Endothelial cell of umbilical vein (primary cell): ENCODE data around the gene FAU.

Experiments used
- EZH2 ChIP-seq: IDR thresholded peaks from 2 replicates; pipeline ENCODE4 v1.6.1; 2012; ENCODE audit warnings: borderline replicate concordance, low read depth, mild to moderate bottlenecking, moderate library complexity, low read length, inconsistent platforms; ENCODE audit not compliant: severe bottlenecking
- MYC ChIP-seq: IDR thresholded peaks from one replicate; pipeline ENCODE4 v1.6.1; 2011; ENCODE audit warnings: mild to moderate bottlenecking, low read depth, low read length
- POLR2A ChIP-seq: IDR thresholded peaks from 2 replicates; pipeline ENCODE4 v1.6.1; 2012; ENCODE audit warnings: low read depth, mild to moderate bottlenecking, control low read depth, low read length
- POLR2AphosphoS5 ChIP-seq: IDR thresholded peaks from 2 replicates; pipeline ENCODE4 v1.6.1; 2012; ENCODE audit warnings: low read depth, mild to moderate bottlenecking, control low read depth, low read length, moderate library complexity; ENCODE audit not compliant: insufficient read depth
- TF ChIP-seq, protein P1 (sequence below): IDR thresholded peaks from 2 replicates; pipeline ENCODE4 v1.6.1; 2011; ENCODE audit not compliant: insufficient read depth, insufficient read length
- TF ChIP-seq, protein P2 (sequence below), 2 donors: IDR thresholded peaks; 1 replicate in 1 of 2; 2 replicates in 1 of 2; pipeline ENCODE4 v1.5.1; 2011; ENCODE audit warnings: low read length in 2 of 2, mild to moderate bottlenecking in 2 of 2, moderate library complexity in 2 of 2, control low read depth in 1 of 2, inconsistent platforms in 1 of 2, low read depth in 1 of 2; ENCODE audit not compliant: insufficient read depth in 1 of 2; ENCODE audit errors: extremely low read depth in 1 of 2

DNA sequence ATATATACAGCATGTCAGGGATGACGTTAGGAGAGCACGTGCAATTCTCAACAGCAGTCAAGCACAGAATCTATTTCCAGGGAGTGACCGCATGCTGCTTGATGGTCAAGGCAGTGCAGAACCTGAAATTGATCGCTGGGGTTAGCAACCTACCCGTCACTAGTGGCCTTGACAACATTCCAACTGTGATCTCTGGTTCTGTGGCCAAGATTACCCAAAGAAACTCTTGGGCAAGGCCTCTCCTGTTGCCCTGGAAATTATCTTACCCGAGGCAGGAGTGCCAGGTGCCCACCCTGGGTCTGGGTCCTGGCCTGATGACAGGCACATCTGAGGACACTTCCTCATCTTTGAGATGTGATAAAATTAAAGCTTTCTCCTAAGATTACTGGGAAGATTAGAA lies 8.1 kb downstream of the FAU start:
- TF ChIP-seq POLR2A = no peak
- TF ChIP-seq, protein P1, sequence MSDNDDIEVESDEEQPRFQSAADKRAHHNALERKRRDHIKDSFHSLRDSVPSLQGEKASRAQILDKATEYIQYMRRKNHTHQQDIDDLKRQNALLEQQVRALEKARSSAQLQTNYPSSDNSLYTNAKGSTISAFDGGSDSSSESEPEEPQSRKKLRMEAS = no peak
- TF ChIP-seq, protein P2, sequence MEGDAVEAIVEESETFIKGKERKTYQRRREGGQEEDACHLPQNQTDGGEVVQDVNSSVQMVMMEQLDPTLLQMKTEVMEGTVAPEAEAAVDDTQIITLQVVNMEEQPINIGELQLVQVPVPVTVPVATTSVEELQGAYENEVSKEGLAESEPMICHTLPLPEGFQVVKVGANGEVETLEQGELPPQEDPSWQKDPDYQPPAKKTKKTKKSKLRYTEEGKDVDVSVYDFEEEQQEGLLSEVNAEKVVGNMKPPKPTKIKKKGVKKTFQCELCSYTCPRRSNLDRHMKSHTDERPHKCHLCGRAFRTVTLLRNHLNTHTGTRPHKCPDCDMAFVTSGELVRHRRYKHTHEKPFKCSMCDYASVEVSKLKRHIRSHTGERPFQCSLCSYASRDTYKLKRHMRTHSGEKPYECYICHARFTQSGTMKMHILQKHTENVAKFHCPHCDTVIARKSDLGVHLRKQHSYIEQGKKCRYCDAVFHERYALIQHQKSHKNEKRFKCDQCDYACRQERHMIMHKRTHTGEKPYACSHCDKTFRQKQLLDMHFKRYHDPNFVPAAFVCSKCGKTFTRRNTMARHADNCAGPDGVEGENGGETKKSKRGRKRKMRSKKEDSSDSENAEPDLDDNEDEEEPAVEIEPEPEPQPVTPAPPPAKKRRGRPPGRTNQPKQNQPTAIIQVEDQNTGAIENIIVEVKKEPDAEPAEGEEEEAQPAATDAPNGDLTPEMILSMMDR (IDR thresholded peaks at IDR 0.05; ENCODE audit: extremely low read depth in 1 of 2, insufficient read depth in 1 of 2, low read depth in 1 of 2, low read length in 2 of 2) = no peak
- no peak for TF ChIP-seq EZH2
- no peak for TF ChIP-seq POLR2AphosphoS5
- TF ChIP-seq MYC = no peak
